Prostate gland (tissue), 2 donors: Measurements from ENCODE around the gene WDR18. TPM values are rescaled to one million over a fixed set of nuclear protein-coding genes. Genes with fewer than 3 reads are reported as not detected.

ENCODE experiments used
- DNase-seq: peaks from one replicate; pipeline ENCODE4 v3.0.0-alpha.2; 2019; ENCODE audit warnings: low spot score
- H3K27ac ChIP-seq, 2 donors: fragments of 200-600 bp; sonication (generic); 2 replicates each; pipeline ENCODE4 v1.5.1; 2017 to 2019
- H3K27me3 ChIP-seq: fragments of 200-600 bp; sonication (generic); replicated peaks from 2 replicates; pipeline ENCODE4 v1.5.1; 2019; ENCODE audit not compliant: insufficient read depth
- H3K36me3 ChIP-seq, 2 donors: fragments of 200-600 bp; sonication (generic); 1 replicate in 1 of 2; 2 replicates in 1 of 2; pipeline versions ENCODE4 v1.5.1 to v1.8.1; 2017 to 2019
- H3K4me1 ChIP-seq: fragments of 200-600 bp; sonication (generic); replicated peaks from 2 replicates; pipeline ENCODE4 v1.5.1; 2019
- H3K4me3 ChIP-seq, 2 donors: fragments of 200-600 bp; sonication (generic); 2 replicates each; pipeline ENCODE4 v1.5.1; 2017 to 2019
- H3K9me3 ChIP-seq: fragments of 200-600 bp; sonication (generic); 2 replicates; pipeline ENCODE4 v1.5.1; 2017
- CTCF ChIP-seq, 4 experiments: fragments of 200-600 bp in 2 of 4; fragments of 450-650 bp in 2 of 4; sonication (generic) in 2 of 4; IDR thresholded peaks; 1 replicate in 3 of 4; 2 replicates in 1 of 4; pipeline ENCODE4 v1.5.1; 2016 to 2019; ENCODE audit warnings: antibody characterized with exemption in 4 of 4, mild to moderate bottlenecking in 2 of 4, moderate library complexity in 2 of 4
- POLR2A ChIP-seq: fragments of 450-650 bp; IDR thresholded peaks from one replicate; pipeline ENCODE4 v1.6.1; 2016; ENCODE audit warnings: antibody characterized with exemption, mild to moderate bottlenecking
- POLR2AphosphoS5 ChIP-seq: sonication (generic); formaldehyde crosslinking; IDR thresholded peaks from one replicate; pipeline ENCODE4 v1.6.1; 2017; ENCODE audit warnings: antibody characterized with exemption
- WGBS: methylation state at CpG from one replicate; pipeline ENCODE4 v1.1.5; 2018; 5-methylcytosine and 5-hydroxymethylcytosine counted together
- intact Hi-C: fragments of 100-400 bp; cut with DNase I; formaldehyde crosslinking; loops from one replicate; pipeline ENCODE4 v1.14.2; 2022
- total RNA-seq, 2 donors: library from RNA; depleted of rRNA; stranded (reverse); fragments of >200 nt; gene quantifications; one replicate each; pipeline ENCODE4 v1.1.0, GENCODE V29; 2016

Gene WDR18
- total RNA-seq, 2 donors from 2014 or later = 35.0 to 94.8 TPM

GRCh38 chr19:972281-972680 is 11.9 kb upstream of the WDR18 start:
- TF ChIP-seq POLR2AphosphoS5 = no peak
- no peak for TF ChIP-seq CTCF (IDR thresholded peaks at IDR 0.05)
- no peak for TF ChIP-seq POLR2A
- intact Hi-C loops = no loop called here
- Histone ChIP-seq H3K4me1 (no peaks in the 10 kb centered on the region), H3K4me3 (no peak overlapping the region), H3K9me3 (no peaks in the 10 kb centered on the region), H3K27me3 (no peaks in the 10 kb centered on the region), H3K36me3 (no peaks in the 10 kb centered on the region), H3K27ac (no peak overlapping the region)
- DNase-seq = no peak
- 96% methylated on average over 6 of the region's 6 CpGs for WGBS

- 80% methylated on average over 28 of the region's 29 CpGs for WGBS
- DNase-seq = no peak
- H3K9me3 ChIP-seq = no peaks in the 10 kb centered on the region
- H3K4me3 ChIP-seq = no peak overlapping the region
- no peaks in the 10 kb centered on the region for H3K36me3 ChIP-seq
- intact Hi-C loops = no loop called here
- no peaks in the 10 kb centered on the region for H3K4me1 ChIP-seq
- TF ChIP-seq POLR2AphosphoS5 = no peak
- no peak for TF ChIP-seq CTCF (IDR thresholded peaks at IDR 0.05)
- H3K27ac ChIP-seq = no peak overlapping the region
- no peaks in the 10 kb centered on the region for H3K27me3 ChIP-seq
Measured at GRCh38 chr19:973726-974563, 10.2 kb upstream of the WDR18 start.

GRCh38 chr19:974564-975257 is 9.4 kb upstream of the WDR18 start:
- H3K4me1 ChIP-seq = no peaks in the 10 kb centered on the region
- H3K27ac ChIP-seq = no peak overlapping the region
- intact Hi-C loops = no loop called here
- H3K4me3 ChIP-seq = no peak overlapping the region
- no peaks in the 10 kb centered on the region for H3K27me3 ChIP-seq
- TF ChIP-seq CTCF (IDR thresholded peaks at IDR 0.05) (no peak), POLR2AphosphoS5 (no peak), POLR2A (no peak)
- no peaks in the 10 kb centered on the region for H3K36me3 ChIP-seq
- H3K9me3 ChIP-seq = no peaks in the 10 kb centered on the region
- DNase-seq = no peak
- WGBS = 79% methylated on average over 31 of the region's 37 CpGs

- H3K9me3 ChIP-seq = no peaks in the 10 kb centered on the region
- 82% methylated on average over 10 of the region's 10 CpGs for WGBS
- intact Hi-C loops = no loop called here
- no peak overlapping the region for H3K4me3 ChIP-seq
- H3K27me3 ChIP-seq = no peaks in the 10 kb centered on the region
- H3K36me3 ChIP-seq = no peaks in the 10 kb centered on the region
- TF ChIP-seq POLR2A (no peak), POLR2AphosphoS5 (no peak), CTCF (IDR thresholded peaks at IDR 0.05) (no peak)
- no peak for DNase-seq
- no peaks in the 10 kb centered on the region for H3K4me1 ChIP-seq
- H3K27ac ChIP-seq = no peak overlapping the region
Measured at GRCh38 chr19:976476-976875, 7.7 kb upstream of the WDR18 start.
